Activated B cell treated with CpG ODN at 0.5 μM for 24 hours (primary cell): ENCODE results near the gene SFXN5. TPM values are rescaled to one million over a fixed set of nuclear protein-coding genes. Genes with fewer than 3 reads are reported as not detected.

Source experiments
- ATAC-seq: fragments of 200-7000 bp; cut with Tn5 transposase; one replicate; pipeline ENCODE4 v1.10.0; 2021; ENCODE audit warnings: low read depth, mild to moderate bottlenecking, moderate library complexity
- CTCF ChIA-PET: fragments of 350-600 bp; sonication (Branson Sonifier 250); formaldehyde crosslinking; loops from one replicate; lab custom pipeline; 2021; ENCODE audit warnings: antibody characterized with exemption; lab: Charles Lee
- POLR2A ChIA-PET: fragments of 350-600 bp; sonication (Branson Sonifier 250); formaldehyde crosslinking; loops from one replicate; lab custom pipeline; 2021; ENCODE audit warnings: antibody characterized with exemption; lab: Charles Lee
- DNase-seq: peaks from one replicate; pipeline ENCODE4 v3.0.0; 2022
- H3K27ac Mint-ChIP-seq: one replicate; pipeline ENCODE4 v1.8.0; 2020; ENCODE audit warnings: mixed read lengths
- H3K27me3 Mint-ChIP-seq: one replicate; pipeline ENCODE4 v1.8.0; 2021; ENCODE audit warnings: mixed read lengths
- H3K36me3 Mint-ChIP-seq: one replicate; pipeline ENCODE4 v1.8.0; 2021; ENCODE audit warnings: low read depth, mixed read lengths
- H3K4me1 Mint-ChIP-seq: one replicate; pipeline ENCODE4 v1.8.0; 2021; ENCODE audit warnings: mixed read lengths
- H3K4me3 Mint-ChIP-seq: one replicate; pipeline ENCODE4 v1.8.0; 2020; ENCODE audit warnings: mild to moderate bottlenecking, mixed read lengths
- H3K9me3 Mint-ChIP-seq: one replicate; pipeline ENCODE4 v1.8.0; 2020; ENCODE audit warnings: mixed read lengths
- CTCF ChIP-seq: fragments of 200-600 bp; IDR thresholded peaks from one replicate; pipeline ENCODE4 v1.8.0; 2022; ENCODE audit warnings: antibody characterized with exemption, mild to moderate bottlenecking
- intact Hi-C: fragments of 100-400 bp; cut with micrococcal nuclease; formaldehyde crosslinking; loops from one replicate; pipeline ENCODE4 v1.15.1; 2024
- total RNA-seq: library from RNA; stranded (reverse); gene quantifications from 2 replicates; pipeline ENCODE4 v1.2.3, GENCODE V29; 2022

Gene SFXN5
- total RNA-seq, 1 donor from 2014 or later: 13.9 TPM

GRCh38 chr2:73081181-73081671, 9.7 kb upstream of the SFXN5 start:
- H3K36me3 Mint-ChIP-seq: no peaks in the 10 kb centered on the region
- TF ChIP-seq CTCF: no peak
- POLR2A ChIA-PET: no interaction called here
- no peaks in the 10 kb centered on the region for H3K4me1 Mint-ChIP-seq
- intact Hi-C loops: no loop called here
- H3K27ac Mint-ChIP-seq: no peak overlapping the region
- peaks cover 3% of the 10 kb centered on the region for H3K27me3 Mint-ChIP-seq
- ATAC-seq: no peak
- DNase-seq: no peak
- H3K9me3 Mint-ChIP-seq: no peaks in the 10 kb centered on the region
- CTCF ChIA-PET: interaction anchor here (0.8 kb wide), 1 partner anchor 96 kb away, joined by 3 read pairs; no protein-coding TSS in a partner anchor
- no peak overlapping the region for H3K4me3 Mint-ChIP-seq

- ChIA-PET CTCF (interaction anchor here (0.8 kb wide), 1 partner anchor 96 kb away, joined by 3 read pairs; no protein-coding TSS in a partner anchor), POLR2A (no interaction called here)
- H3K4me3 Mint-ChIP-seq: no peak overlapping the region
- DNase-seq (no peak), ATAC-seq (no peak)
- peaks cover 3% of the 10 kb centered on the region for H3K27me3 Mint-ChIP-seq
- intact Hi-C loops: no loop called here
- H3K9me3 Mint-ChIP-seq: no peaks in the 10 kb centered on the region
- H3K27ac Mint-ChIP-seq: no peak overlapping the region
- no peak for TF ChIP-seq CTCF
- H3K36me3 Mint-ChIP-seq: no peaks in the 10 kb centered on the region
- no peaks in the 10 kb centered on the region for H3K4me1 Mint-ChIP-seq
Observed at GRCh38 chr2:73080321-73081131, 9.0 kb upstream of the SFXN5 start.

GRCh38 chr2:73079636-73080035, 8.1 kb upstream of the SFXN5 start:
- H3K4me1 Mint-ChIP-seq: no peaks in the 10 kb centered on the region
- intact Hi-C loops: no loop called here
- no peak overlapping the region for H3K27ac Mint-ChIP-seq
- H3K4me3 Mint-ChIP-seq: no peak overlapping the region
- no peak for DNase-seq
- peaks cover 3% of the 10 kb centered on the region for H3K27me3 Mint-ChIP-seq
- CTCF ChIA-PET: no interaction called here
- no peaks in the 10 kb centered on the region for H3K9me3 Mint-ChIP-seq
- TF ChIP-seq CTCF: no peak
- ATAC-seq: no peak
- H3K36me3 Mint-ChIP-seq: no peaks in the 10 kb centered on the region
- POLR2A ChIA-PET: no interaction called here

- no peaks in the 10 kb centered on the region for H3K9me3 Mint-ChIP-seq
- no peak for TF ChIP-seq CTCF
- ATAC-seq (no peak), DNase-seq (no peak)
- ChIA-PET POLR2A (no interaction called here), CTCF (no interaction called here)
- no peaks in the 10 kb centered on the region for H3K4me1 Mint-ChIP-seq
- intact Hi-C loops: no loop called here
- H3K36me3 Mint-ChIP-seq: no peaks in the 10 kb centered on the region
- no peak overlapping the region for H3K27ac Mint-ChIP-seq
- H3K27me3 Mint-ChIP-seq: peaks cover 3% of the 10 kb centered on the region
- no peak overlapping the region for H3K4me3 Mint-ChIP-seq
Observed at GRCh38 chr2:73078457-73079411, 7.2 kb upstream of the SFXN5 start.

GRCh38 chr2:73077424-73077795, 5.9 kb upstream of the SFXN5 start:
- no peaks in the 10 kb centered on the region for H3K36me3 Mint-ChIP-seq
- ATAC-seq: no peak
- H3K4me3 Mint-ChIP-seq: no peak overlapping the region
- TF ChIP-seq CTCF: no peak
- ChIA-PET CTCF (no interaction called here), POLR2A (no interaction called here)
- H3K4me1 Mint-ChIP-seq: no peaks in the 10 kb centered on the region
- no peaks in the 10 kb centered on the region for H3K27me3 Mint-ChIP-seq
- H3K9me3 Mint-ChIP-seq: no peaks in the 10 kb centered on the region
- intact Hi-C loops: no loop called here
- no peak overlapping the region for H3K27ac Mint-ChIP-seq
- no peak for DNase-seq
